GM23338 (cell line): Measurements from ENCODE around the gene PCSK5. TPM values are rescaled to one million over a fixed set of nuclear protein-coding genes. Genes with fewer than 3 reads are reported as not detected.

Source experiments
- ATAC-seq: fragments of 200-7000 bp; cut with Tn5 transposase; 3 replicates; pipeline ENCODE4 v1.9.1; 2020
- DNase-seq: peaks from one replicate; pipeline ENCODE4 v3.0.0-alpha.2; 2015; ENCODE audit warnings: low spot score
- H2AFZ ChIP-seq: fragments of 200-600 bp; sonication (generic); 2 replicates; pipeline ENCODE4 v1.8.0; 2016; ENCODE audit warnings: antibody characterized with exemption, mild to moderate bottlenecking, moderate library complexity
- H3F3A ChIP-seq: fragments of 200-600 bp; sonication (generic); replicated peaks from 2 replicates; pipeline ENCODE4 v1.8.0; 2017; ENCODE audit warnings: antibody characterized with exemption, mixed run types, low read depth
- H3K27ac ChIP-seq: fragments of 200-600 bp; sonication (generic); 2 replicates; pipeline ENCODE4 v1.6.1; 2016; ENCODE audit warnings: low read depth
- H3K27me3 ChIP-seq: fragments of 200-600 bp; sonication (generic); 2 replicates; pipeline ENCODE4 v1.8.0; 2016; ENCODE audit warnings: mild to moderate bottlenecking, mixed run types, moderate library complexity; ENCODE audit not compliant: insufficient read depth
- H3K36me3 ChIP-seq: fragments of 200-600 bp; sonication (generic); 2 replicates; pipeline ENCODE4 v1.8.0; 2016; ENCODE audit warnings: mild to moderate bottlenecking; ENCODE audit not compliant: insufficient read depth
- H3K4me1 ChIP-seq: fragments of 200-600 bp; sonication (generic); 2 replicates; pipeline ENCODE4 v1.8.0; 2016; ENCODE audit warnings: mild to moderate bottlenecking, moderate library complexity; ENCODE audit not compliant: insufficient read depth
- H3K4me2 ChIP-seq: fragments of 200-600 bp; sonication (generic); 2 replicates; pipeline ENCODE4 v1.7.1; 2017; ENCODE audit warnings: mixed run types
- H3K4me3 ChIP-seq: fragments of 200-600 bp; sonication (generic); 2 replicates; pipeline ENCODE4 v1.6.1; 2016; ENCODE audit warnings: mixed run types
- H3K79me2 ChIP-seq: fragments of 200-600 bp; sonication (generic); replicated peaks from 2 replicates; pipeline ENCODE4 v1.8.0; 2017; ENCODE audit warnings: mild to moderate bottlenecking; ENCODE audit not compliant: insufficient read depth
- H3K9me2 ChIP-seq: fragments of 200-600 bp; sonication (generic); 2 replicates; pipeline ENCODE4 v1.8.0; 2017; ENCODE audit not compliant: insufficient read depth
- H4K20me1 ChIP-seq: fragments of 200-600 bp; sonication (generic); replicated peaks from 2 replicates; pipeline ENCODE4 v1.8.0; 2017; ENCODE audit warnings: mild to moderate bottlenecking; ENCODE audit not compliant: insufficient read depth
- H3K27ac Mint-ChIP-seq: 2 replicates; pipeline ENCODE4 v1.8.0; 2020; ENCODE audit warnings: inconsistent platforms, mild to moderate bottlenecking, moderate library complexity, mixed read lengths
- H3K27me3 Mint-ChIP-seq: 3 replicates; pipeline ENCODE4 v1.8.0; 2022; ENCODE audit warnings: low read depth, mild to moderate bottlenecking, moderate library complexity, mixed read lengths, inconsistent platforms; ENCODE audit not compliant: insufficient read depth, poor library complexity
- H3K36me3 Mint-ChIP-seq: 3 replicates; pipeline ENCODE4 v1.8.0; 2021; ENCODE audit warnings: low read depth, mild to moderate bottlenecking, inconsistent platforms, moderate library complexity, mixed read lengths
- H3K4me1 Mint-ChIP-seq: 3 replicates; pipeline ENCODE4 v1.8.0; 2020; ENCODE audit warnings: mild to moderate bottlenecking, inconsistent platforms, mixed read lengths
- H3K4me3 Mint-ChIP-seq: 3 replicates; pipeline ENCODE4 v1.8.0; 2021; ENCODE audit warnings: moderate library complexity, mild to moderate bottlenecking, inconsistent platforms, mixed read lengths
- H3K9me3 Mint-ChIP-seq: 3 replicates; pipeline ENCODE4 v1.8.0; 2020; ENCODE audit warnings: moderate library complexity, mild to moderate bottlenecking, inconsistent platforms, mixed read lengths
- CREB1 ChIP-seq: fragments of 250-450 bp; sonication (Bioruptor Pico); IDR thresholded peaks from 2 replicates; pipeline ENCODE4 v1.5.0; 2020; ENCODE audit warnings: low read depth, mild to moderate bottlenecking, moderate library complexity
- EZH2 ChIP-seq: fragments of 200-600 bp; sonication (generic); IDR thresholded peaks from one replicate; pipeline ENCODE4 v1.8.0; 2017; ENCODE audit warnings: antibody characterized with exemption, mild to moderate bottlenecking, low read depth; ENCODE audit not compliant: unreplicated experiment
- EZH2phosphoT487 ChIP-seq: fragments of 200-600 bp; sonication (generic); IDR thresholded peaks from one replicate; pipeline ENCODE4 v1.8.1; 2018; ENCODE audit warnings: antibody characterized with exemption; ENCODE audit not compliant: unreplicated experiment
- JUNB ChIP-seq: IDR thresholded peaks from one replicate; pipeline ENCODE4 v1.6.1; 2016; ENCODE audit warnings: antibody characterized with exemption; ENCODE audit not compliant: unreplicated experiment
- NANOG ChIP-seq: IDR thresholded peaks from 2 replicates; pipeline ENCODE4 v1.6.1; 2016; ENCODE audit warnings: antibody characterized with exemption, borderline replicate concordance
- POLR2AphosphoS5 ChIP-seq: IDR thresholded peaks from 2 replicates; pipeline ENCODE4 v1.6.1; 2016; ENCODE audit warnings: antibody characterized with exemption, low read depth
- STAT1 ChIP-seq: IDR thresholded peaks from one replicate; pipeline ENCODE4 v1.6.1; 2016; ENCODE audit warnings: antibody characterized with exemption; ENCODE audit not compliant: unreplicated experiment
- ZNF114 ChIP-seq: fragments of 250-450 bp; sonication (Bioruptor Pico); IDR thresholded peaks from 2 replicates; pipeline ENCODE4 v1.5.0; 2020; ENCODE audit warnings: mild to moderate bottlenecking, moderate library complexity
- ZNF331 ChIP-seq: fragments of 250-450 bp; sonication (Bioruptor Pico); IDR thresholded peaks from 2 replicates; pipeline ENCODE4 v1.5.0; 2020; ENCODE audit warnings: low read depth, mild to moderate bottlenecking, moderate library complexity
- polyA plus RNA-seq: library from polyadenylated mRNA; unstranded; fragments of >200 nt; fragmentation: Nextera tagmentation; extraction: Ambion mirVana; gene quantifications from 2 replicates; pipeline ENCODE4 v1.2.1, GENCODE V29; 2016
- total RNA-seq: library from RNA; depleted of rRNA; stranded (reverse); fragments of >200 nt; shearing (Covaris generic); gene quantifications from 2 replicates; pipeline ENCODE4 v1.2.3, GENCODE V29; 2014
- TF ChIP-seq, protein P1 (sequence below): fragments of 250-450 bp; sonication (Bioruptor Pico); IDR thresholded peaks from 2 replicates; pipeline ENCODE4 v1.5.0; 2020; ENCODE audit warnings: mild to moderate bottlenecking, moderate library complexity
- TF ChIP-seq, protein P2 (sequence below): IDR thresholded peaks from one replicate; pipeline ENCODE4 v1.6.1; 2018; ENCODE audit warnings: antibody characterized with exemption; ENCODE audit not compliant: unreplicated experiment
- TF ChIP-seq, protein P3 (sequence below): IDR thresholded peaks from 2 replicates; pipeline ENCODE4 v1.6.1; 2016; ENCODE audit warnings: antibody characterized with exemption
- TF ChIP-seq, protein P4 (sequence below), 2 experiments: fragments of 200-600 bp in 1 of 2; sonication (generic) in 1 of 2; conservative IDR thresholded peaks; 2 replicates each; pipeline versions ENCODE4 v1.5.1 to v1.6.1; 2016 to 2017; ENCODE audit warnings: antibody characterized with exemption in 2 of 2, low read depth in 2 of 2, mild to moderate bottlenecking in 2 of 2, moderate library complexity in 1 of 2

Gene PCSK5
- total and polyA plus RNA-seq, 2 experiments from 2014 or later = 12.3 to 34.8 TPM

DNA sequence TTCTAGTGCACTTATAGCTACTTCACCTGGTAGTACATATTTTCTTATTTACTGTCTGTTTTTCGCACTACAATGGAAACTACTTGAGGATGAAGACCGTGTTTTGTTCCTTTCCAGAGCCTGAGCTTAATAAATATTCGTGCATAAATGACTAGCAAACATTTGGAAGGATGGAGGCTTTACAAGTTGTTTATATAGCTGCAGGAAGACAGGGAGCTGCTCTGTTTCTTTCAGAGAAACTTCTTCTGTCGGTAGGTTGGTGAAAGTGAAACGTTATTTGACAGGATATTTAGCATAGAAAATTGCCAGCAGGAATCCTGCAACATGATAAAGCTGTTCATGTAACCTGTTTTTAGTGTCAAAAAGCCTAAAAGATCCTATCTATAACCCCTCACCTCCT, 210.6 kb downstream of the PCSK5 start:
- no peak overlapping the region for H3K4me3 ChIP-seq
- H3K27ac Mint-ChIP-seq = peak overlapping the region; percentile 53; the same call in 1 of the 2 replicates
- no peak overlapping the region for H3K4me3 Mint-ChIP-seq
- no peaks in the 10 kb centered on the region for H3K27me3 ChIP-seq
- H4K20me1 ChIP-seq = 0 out of 2 replicates have a peak, but pooled peaks cover 8% of the 10 kb centered on the region
- H3K36me3 Mint-ChIP-seq = no peaks in the 10 kb centered on the region
- no peaks in the 10 kb centered on the region for H3K9me2 ChIP-seq
- peaks cover 3% of the 10 kb centered on the region; the same call in 1 of the 2 replicates for H3K36me3 ChIP-seq
- no peaks in the 10 kb centered on the region; the same call in 1 of the 2 replicates for H3K79me2 ChIP-seq
- H3K4me1 Mint-ChIP-seq = peaks cover 20% of the 10 kb centered on the region
- no peak overlapping the region for H3K4me2 ChIP-seq
- DNase-seq (no peak), ATAC-seq (no peak)
- no peak overlapping the region for H2AFZ ChIP-seq
- no peaks in the 10 kb centered on the region for H3K27me3 Mint-ChIP-seq
- no peaks in the 10 kb centered on the region for H3F3A ChIP-seq
- H3K4me1 ChIP-seq = peaks cover 22% of the 10 kb centered on the region
- no peaks in the 10 kb centered on the region for H3K9me3 Mint-ChIP-seq
- no peak for TF ChIP-seq CREB1
- no peak for TF ChIP-seq EZH2phosphoT487
- no peak for TF ChIP-seq NANOG
- no peak for TF ChIP-seq JUNB
- TF ChIP-seq, protein P1, sequence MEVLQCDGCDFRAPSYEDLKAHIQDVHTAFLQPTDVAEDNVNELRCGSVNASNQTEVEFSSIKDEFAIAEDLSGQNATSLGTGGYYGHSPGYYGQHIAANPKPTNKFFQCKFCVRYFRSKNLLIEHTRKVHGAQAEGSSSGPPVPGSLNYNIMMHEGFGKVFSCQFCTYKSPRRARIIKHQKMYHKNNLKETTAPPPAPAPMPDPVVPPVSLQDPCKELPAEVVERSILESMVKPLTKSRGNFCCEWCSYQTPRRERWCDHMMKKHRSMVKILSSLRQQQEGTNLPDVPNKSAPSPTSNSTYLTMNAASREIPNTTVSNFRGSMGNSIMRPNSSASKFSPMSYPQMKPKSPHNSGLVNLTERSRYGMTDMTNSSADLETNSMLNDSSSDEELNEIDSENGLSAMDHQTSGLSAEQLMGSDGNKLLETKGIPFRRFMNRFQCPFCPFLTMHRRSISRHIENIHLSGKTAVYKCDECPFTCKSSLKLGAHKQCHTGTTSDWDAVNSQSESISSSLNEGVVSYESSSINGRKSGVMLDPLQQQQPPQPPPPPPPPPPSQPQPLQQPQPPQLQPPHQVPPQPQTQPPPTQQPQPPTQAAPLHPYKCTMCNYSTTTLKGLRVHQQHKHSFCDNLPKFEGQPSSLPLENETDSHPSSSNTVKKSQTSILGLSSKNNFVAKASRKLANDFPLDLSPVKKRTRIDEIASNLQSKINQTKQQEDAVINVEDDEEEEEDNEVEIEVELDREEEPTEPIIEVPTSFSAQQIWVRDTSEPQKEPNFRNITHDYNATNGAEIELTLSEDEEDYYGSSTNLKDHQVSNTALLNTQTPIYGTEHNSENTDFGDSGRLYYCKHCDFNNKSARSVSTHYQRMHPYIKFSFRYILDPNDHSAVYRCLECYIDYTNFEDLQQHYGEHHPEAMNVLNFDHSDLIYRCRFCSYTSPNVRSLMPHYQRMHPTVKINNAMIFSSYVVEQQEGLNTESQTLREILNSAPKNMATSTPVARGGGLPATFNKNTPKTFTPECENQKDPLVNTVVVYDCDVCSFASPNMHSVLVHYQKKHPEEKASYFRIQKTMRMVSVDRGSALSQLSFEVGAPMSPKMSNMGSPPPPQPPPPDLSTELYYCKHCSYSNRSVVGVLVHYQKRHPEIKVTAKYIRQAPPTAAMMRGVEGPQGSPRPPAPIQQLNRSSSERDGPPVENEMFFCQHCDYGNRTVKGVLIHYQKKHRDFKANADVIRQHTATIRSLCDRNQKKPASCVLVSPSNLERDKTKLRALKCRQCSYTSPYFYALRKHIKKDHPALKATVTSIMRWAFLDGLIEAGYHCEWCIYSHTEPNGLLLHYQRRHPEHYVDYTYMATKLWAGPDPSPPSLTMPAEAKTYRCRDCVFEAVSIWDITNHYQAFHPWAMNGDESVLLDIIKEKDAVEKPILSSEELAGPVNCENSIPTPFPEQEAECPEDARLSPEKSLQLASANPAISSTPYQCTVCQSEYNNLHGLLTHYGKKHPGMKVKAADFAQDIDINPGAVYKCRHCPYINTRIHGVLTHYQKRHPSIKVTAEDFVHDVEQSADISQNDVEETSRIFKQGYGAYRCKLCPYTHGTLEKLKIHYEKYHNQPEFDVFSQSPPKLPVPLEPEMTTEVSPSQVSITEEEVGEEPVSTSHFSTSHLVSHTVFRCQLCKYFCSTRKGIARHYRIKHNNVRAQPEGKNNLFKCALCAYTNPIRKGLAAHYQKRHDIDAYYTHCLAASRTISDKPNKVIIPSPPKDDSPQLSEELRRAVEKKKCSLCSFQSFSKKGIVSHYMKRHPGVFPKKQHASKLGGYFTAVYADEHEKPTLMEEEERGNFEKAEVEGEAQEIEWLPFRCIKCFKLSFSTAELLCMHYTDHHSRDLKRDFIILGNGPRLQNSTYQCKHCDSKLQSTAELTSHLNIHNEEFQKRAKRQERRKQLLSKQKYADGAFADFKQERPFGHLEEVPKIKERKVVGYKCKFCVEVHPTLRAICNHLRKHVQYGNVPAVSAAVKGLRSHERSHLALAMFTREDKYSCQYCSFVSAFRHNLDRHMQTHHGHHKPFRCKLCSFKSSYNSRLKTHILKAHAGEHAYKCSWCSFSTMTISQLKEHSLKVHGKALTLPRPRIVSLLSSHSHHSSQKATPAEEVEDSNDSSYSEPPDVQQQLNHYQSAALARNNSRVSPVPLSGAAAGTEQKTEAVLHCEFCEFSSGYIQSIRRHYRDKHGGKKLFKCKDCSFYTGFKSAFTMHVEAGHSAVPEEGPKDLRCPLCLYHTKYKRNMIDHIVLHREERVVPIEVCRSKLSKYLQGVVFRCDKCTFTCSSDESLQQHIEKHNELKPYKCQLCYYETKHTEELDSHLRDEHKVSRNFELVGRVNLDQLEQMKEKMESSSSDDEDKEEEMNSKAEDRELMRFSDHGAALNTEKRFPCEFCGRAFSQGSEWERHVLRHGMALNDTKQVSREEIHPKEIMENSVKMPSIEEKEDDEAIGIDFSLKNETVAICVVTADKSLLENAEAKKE (CRISPR knock-in tag) = no peak
- TF ChIP-seq STAT1 = no peak
- TF ChIP-seq, protein P2, sequence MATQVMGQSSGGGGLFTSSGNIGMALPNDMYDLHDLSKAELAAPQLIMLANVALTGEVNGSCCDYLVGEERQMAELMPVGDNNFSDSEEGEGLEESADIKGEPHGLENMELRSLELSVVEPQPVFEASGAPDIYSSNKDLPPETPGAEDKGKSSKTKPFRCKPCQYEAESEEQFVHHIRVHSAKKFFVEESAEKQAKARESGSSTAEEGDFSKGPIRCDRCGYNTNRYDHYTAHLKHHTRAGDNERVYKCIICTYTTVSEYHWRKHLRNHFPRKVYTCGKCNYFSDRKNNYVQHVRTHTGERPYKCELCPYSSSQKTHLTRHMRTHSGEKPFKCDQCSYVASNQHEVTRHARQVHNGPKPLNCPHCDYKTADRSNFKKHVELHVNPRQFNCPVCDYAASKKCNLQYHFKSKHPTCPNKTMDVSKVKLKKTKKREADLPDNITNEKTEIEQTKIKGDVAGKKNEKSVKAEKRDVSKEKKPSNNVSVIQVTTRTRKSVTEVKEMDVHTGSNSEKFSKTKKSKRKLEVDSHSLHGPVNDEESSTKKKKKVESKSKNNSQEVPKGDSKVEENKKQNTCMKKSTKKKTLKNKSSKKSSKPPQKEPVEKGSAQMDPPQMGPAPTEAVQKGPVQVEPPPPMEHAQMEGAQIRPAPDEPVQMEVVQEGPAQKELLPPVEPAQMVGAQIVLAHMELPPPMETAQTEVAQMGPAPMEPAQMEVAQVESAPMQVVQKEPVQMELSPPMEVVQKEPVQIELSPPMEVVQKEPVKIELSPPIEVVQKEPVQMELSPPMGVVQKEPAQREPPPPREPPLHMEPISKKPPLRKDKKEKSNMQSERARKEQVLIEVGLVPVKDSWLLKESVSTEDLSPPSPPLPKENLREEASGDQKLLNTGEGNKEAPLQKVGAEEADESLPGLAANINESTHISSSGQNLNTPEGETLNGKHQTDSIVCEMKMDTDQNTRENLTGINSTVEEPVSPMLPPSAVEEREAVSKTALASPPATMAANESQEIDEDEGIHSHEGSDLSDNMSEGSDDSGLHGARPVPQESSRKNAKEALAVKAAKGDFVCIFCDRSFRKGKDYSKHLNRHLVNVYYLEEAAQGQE = no peak
- TF ChIP-seq, protein P3, sequence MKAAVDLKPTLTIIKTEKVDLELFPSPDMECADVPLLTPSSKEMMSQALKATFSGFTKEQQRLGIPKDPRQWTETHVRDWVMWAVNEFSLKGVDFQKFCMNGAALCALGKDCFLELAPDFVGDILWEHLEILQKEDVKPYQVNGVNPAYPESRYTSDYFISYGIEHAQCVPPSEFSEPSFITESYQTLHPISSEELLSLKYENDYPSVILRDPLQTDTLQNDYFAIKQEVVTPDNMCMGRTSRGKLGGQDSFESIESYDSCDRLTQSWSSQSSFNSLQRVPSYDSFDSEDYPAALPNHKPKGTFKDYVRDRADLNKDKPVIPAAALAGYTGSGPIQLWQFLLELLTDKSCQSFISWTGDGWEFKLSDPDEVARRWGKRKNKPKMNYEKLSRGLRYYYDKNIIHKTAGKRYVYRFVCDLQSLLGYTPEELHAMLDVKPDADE = no peak
- no peak for TF ChIP-seq ZNF114
- TF ChIP-seq POLR2AphosphoS5 = no peak
- TF ChIP-seq, protein P4, sequence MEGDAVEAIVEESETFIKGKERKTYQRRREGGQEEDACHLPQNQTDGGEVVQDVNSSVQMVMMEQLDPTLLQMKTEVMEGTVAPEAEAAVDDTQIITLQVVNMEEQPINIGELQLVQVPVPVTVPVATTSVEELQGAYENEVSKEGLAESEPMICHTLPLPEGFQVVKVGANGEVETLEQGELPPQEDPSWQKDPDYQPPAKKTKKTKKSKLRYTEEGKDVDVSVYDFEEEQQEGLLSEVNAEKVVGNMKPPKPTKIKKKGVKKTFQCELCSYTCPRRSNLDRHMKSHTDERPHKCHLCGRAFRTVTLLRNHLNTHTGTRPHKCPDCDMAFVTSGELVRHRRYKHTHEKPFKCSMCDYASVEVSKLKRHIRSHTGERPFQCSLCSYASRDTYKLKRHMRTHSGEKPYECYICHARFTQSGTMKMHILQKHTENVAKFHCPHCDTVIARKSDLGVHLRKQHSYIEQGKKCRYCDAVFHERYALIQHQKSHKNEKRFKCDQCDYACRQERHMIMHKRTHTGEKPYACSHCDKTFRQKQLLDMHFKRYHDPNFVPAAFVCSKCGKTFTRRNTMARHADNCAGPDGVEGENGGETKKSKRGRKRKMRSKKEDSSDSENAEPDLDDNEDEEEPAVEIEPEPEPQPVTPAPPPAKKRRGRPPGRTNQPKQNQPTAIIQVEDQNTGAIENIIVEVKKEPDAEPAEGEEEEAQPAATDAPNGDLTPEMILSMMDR (conservative IDR thresholded peaks at IDR 0.05; ENCODE audit: low read depth in 2 of 2) = no peak
- TF ChIP-seq EZH2 = no peak
- TF ChIP-seq ZNF331 (CRISPR knock-in tag) = no peak
- peak overlapping the region; percentile 26; the same call in 1 of the 2 replicates for H3K27ac ChIP-seq
